NCI-H2081 (cell line): ENCODE measurements around the gene PFDN4.

Source experiments
- DNase-seq, 2 experiments: peaks; one replicate each; lab custom pipeline; 2025; lab: John Stamatoyannopoulos, UW

The PFDN4 gene

DNA sequence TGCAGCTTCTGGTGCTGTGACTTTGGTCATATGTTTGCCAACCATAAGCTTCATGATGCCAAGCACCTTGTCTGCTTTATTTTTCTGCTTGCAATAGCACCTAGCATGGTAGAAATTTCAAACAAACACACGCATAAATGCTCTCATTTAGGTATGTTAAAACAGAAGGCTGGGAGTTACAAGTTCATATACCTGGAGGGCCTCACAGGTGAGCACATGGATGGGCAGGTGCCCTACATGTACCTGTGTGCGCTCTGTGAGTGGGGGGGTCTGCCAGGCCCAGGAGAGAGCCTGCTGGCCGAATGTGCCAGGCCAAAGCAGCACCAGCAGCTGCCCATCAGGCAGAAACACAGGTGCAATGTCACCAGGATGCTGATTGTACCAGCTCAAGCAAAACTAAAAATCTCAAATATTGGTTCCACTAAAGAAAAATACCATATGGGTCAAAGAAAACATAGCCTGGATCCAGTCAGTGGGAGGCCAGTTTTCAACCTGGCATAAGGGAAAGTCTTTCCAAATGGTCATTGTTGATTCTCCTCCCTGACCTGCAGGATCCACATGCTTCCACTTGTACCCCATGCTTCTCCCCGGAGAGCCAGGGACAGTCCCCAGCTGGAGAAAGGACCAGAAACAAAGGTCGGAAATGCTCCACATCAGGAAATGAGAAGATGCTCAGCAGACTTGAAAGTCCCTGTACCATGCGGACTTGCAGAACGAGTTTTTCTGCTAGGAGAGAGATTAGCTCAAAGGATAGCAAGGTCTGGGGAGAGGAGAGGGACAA is 7.2 kb upstream of the PFDN4 start:
- no peak for DNase-seq

DNA sequence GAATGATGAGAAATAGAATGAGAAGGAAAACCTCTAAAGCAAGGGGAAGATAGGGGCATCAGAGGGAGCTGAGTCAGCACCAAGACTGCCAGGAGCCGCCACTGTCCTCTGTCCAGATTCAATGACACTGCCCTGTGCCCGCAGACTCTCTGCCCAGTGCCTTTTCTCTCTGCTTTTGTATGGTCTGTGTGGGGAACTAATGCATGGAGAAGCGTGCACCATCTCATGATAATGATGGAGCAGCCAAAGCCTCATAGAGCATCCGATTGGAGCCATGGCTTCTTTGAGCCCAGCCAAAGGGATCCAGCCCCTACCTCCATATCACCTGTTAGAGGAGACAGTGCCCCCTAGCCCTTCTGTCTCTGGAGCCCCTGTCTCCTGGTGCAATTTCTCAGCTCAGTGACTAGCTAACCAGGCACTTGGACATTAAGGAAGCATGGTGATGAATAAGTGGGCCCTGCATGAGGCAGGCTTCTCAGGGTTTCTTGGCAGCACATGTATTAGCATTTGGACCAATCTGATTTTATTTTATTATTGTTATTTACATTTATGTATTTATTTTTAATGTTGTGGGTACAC is 6.5 kb upstream of the PFDN4 start:
- no peak for DNase-seq

DNA sequence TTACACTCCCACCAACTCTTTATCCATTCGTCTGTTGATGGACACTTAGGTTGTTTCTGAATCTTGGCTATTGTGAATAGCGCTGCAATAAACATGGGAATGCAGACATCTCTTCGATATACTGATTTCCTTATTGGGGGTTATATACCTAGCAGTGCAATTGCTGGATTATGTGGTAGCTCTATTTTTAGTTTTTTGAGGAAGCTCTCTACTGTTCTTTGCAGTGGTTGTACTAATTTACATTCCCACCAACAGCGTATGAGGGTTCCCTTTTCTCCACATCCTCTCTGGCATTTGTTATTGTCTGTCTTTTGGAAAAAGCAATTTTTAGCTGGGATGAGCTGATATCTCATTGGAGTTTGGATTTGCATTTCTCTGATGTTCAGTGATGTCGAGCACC is 4.6 kb upstream of the PFDN4 start:
- no peak for DNase-seq

DNA sequence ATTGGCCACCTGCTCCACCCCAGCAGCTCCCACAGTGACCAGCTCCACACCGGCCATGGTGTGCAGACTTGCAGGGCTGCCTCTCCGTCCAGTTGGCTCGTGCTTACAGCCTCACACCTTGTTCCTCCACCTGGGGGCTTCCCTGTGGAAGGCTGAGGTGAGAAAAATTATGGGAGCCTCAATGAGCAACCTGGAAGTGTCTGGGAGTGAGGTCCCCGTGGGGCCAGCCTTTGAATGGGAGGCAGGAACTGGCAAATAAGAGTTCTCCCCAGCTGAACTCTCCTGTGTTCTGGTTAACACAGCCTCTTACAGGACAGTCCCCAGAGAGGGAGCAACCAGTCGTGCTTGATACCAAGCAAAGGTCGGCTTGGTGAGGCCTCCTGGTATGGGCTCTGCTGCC is 3.8 kb upstream of the PFDN4 start:
- no peak for DNase-seq

DNA sequence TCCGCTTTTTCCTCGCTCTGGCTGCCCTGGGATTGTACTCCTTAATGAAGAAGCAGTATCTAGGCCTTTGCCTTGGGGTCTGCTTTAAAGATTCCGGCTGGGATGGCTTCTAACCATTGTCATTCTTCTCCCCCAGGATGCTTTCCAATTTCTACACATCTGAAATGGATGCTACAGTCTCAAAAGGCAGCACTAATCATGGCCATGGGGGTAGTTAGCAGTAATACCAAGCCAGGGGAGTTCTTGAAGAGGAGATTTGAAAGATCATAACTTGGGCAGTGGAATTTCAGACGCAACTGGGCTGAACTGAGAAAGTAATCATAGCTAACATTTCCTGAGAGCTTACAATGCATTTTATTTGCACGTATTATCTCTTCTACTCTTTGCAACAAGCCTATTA is 3.4 kb upstream of the PFDN4 start:
- no peak for DNase-seq

DNA sequence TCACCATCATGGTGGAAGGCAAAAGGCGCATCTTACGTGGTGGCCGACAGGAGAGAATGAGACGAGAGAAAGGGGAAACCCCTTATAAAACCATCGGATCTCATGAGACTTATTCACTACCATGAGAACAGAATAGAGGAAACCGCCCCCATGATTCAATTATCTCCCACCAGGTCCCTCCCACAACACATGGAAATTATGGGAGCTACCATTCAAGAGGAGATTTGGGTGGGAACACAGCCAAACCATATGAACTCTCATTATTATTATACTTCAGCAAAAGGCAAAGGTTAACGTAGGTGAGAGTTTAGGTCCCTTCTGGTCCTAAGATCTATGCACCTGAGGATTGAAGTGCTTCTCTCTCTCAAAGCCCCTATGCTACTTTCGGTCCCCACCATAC is 2.4 kb upstream of the PFDN4 start:
- no peak for DNase-seq

DNA sequence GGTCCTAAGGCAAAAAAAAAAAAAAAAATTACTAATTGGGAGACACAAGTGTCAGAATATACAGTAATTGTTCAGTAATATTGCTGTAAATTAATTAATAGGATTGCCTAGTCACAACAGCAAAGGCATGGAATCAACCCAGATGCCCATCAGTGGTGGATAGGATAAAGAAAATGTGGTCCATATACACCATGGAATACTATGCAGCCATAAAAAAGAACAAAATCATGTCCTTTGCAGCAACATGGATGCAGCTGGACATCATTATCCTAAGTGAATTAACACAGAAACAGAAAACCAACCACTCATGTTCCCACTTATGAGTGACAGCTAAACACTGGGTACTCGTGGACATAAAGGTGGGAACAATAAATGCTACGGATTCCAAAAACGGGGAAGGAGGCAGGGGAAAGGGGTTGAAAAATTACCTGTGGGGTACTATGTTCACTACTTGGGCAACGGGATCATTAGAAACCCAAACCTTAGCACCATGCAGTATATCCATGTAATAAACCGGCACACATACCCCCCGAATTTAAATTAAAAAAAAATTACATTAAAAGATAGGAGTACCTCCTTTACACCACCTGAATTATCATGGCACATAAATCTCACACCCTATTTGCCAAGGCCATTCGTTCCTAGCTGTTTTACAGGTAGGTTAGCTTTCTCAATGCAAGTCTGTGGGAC is 689 bp upstream of the PFDN4 start:
- DNase-seq = no peak

DNA sequence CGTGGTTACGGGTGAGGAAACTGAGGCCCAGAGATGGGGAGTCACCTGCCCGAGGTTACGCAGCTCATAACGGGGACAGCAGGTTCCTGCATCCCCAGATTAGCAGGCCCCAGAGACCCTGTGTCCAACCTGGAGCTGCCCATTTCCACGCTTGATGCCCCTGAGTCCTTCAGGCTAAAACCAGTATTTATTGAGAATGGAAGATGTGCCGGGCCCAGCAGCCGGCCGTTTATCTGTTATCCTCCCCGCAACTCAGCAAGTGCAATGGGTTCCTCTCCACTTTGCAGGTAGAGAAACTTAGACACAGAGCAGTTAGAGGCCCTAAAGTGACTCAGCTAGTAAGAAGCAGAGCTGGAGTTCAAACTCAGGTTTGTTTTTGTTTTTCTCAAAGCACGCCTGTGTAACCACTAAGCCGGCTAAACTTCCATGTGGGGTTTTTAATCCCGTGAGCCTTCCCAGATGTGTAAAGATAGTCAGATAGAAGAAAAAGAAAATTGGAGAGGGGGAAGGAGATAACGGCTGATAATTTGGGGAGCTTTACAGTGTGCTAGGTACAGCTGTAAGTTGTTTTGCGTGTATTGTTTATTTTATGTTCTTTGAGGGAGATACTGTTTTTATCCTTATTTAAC is 775 bp downstream of the PFDN4 start:
- DNase-seq = no peak

DNA sequence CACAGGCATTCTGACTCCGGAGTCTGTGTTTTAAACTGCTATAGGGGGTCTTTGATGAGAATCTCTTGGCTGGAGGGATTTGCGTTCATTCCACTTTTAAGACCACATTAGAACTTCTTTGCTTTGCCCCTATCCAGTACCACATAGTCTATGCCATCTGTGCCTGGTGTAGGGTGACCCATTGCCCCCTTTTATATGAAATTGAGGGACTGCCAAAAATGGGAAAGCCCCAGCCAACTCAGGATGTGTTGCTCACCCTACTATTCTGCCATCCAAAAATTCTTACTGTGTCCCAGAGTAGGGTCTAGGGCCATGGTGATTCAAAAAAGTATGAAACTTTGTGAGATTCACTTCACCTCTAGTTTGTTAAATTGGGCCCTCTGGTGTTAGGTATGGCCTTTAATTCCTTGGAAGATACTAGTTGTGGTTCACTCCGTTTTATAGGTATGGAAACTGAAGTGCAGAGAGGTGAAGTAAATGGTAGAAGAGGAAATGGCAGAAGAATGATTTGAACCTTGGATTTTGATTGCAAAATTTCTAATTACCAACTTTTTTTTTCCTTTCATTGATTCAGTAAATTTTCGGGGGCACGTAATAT is 1.4 kb downstream of the PFDN4 start:
- no peak for DNase-seq

DNA sequence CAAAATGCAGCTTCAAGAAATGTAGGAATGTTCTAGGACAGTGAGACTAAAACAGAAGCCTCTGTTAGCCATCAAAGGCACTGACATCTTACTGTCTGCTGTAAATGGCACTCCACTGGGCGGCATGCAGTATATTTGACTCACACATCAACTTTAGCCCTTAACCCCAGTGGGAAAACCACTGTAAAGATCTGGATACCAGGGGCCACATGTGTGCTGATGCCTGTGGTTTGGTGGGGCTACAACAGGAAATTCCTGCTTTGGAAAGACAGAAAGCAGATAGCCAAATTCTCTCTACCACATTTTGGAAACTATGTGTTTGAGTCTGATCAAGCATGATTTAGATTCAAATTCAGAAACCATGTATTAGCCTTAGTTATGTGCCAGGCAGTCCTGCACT is 4.3 kb downstream of the PFDN4 start:
- no peak for DNase-seq

DNA sequence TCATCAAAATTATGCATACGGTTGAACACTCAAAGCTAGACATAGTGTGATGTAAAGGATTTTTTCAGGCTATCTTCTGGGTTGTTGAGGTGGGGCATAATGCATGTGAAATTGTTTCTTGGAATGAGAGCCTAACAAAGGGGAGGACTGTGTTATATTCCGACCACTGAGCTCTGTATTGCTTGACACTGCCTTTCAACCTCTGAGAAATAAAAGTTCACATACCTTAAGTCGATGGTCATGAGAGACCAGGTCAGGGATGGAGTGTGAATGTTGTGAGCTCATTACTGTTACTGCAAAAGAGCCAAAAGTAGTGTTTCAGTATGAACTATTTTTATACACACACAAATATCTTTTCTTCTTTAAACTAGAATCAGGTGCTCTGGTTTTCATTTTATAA is 5.0 kb downstream of the PFDN4 start:
- DNase-seq = no peak

DNA sequence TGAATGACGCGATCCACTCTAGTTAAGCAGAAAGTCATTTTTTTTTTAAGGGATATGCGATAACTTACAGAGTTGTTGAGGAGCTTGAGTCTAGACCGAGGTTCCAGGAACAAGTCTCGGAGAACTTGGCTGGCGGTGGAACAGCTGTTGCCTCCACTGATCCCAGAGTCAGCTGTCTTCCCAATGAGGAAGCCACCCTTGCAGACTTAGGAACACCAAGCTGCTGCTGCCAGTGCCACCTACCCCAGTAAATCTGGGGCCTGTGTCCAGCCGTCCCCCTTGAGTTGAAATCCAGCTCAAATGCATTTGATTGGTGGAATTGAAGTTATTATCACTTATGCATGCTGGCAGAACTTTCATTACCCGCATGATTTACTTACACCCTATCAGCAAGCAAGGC is 6.7 kb downstream of the PFDN4 start:
- DNase-seq = no peak

DNA sequence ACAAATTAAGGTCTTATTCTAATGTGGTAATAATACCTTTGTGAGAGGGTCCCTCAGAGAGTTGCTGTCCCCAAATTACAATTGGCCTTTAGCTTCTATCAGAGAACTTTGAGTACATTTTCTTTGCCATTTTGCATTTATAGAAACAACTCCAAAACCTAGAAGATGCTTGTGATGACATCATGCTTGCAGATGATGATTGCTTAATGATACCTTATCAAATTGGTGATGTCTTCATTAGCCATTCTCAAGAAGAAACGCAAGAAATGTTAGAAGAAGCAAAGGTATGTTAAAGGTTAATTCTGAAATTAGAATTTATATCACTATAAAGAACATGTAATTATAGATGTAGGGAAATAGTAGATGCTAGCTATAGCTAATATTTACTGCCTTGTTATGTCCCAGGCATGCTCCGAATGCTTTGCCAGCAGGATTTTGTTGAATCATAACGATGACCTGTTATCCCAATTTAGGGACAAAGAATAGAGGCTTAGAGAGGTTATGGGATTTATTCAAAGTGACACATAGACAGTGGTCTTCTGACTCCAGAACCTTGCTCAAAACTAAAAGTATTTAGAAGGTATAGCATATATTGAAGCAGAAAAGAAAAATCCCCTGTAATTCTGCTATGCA is 7.4 kb downstream of the PFDN4 start:
- DNase-seq = no peak

DNA sequence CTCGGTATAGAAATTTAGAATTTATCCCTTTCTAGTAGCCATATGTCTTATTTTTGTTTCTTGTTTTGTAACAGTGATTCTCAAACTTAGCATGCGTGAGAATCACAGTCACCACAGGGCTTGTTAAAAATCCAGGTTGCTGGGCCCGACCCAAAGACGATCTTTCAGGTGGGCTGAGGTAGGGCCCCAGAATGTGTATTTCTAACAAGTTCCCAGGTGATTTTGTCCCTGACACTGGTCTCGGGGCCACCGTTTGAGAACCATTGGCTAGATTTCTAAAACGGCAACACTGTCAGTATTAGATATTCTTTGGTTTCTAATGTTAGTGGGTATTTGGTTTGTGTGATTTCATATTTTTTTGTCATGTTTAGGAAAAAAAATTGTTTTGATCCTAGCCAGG is 9.9 kb downstream of the PFDN4 start:
- DNase-seq = no peak

DNA sequence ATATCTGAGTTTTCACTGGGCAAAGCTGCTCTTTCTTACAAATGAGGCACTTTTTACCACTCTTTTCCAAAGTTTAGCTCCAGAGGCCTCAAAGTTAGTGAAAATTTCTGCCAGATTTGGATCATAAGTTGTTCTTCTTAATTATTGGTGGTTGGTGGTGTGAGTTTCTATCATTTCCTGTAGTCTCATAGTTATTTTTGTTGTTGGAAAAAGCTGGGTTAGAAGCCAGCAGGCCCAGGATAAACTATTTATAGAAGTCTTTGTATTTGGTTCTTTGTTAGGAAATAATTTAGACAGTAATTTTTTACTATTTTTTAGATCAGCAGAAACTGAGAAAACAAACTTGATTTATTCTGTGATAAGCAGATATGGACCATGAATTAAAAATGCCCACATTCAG is 10.6 kb downstream of the PFDN4 start:
- no peak for DNase-seq

DNA sequence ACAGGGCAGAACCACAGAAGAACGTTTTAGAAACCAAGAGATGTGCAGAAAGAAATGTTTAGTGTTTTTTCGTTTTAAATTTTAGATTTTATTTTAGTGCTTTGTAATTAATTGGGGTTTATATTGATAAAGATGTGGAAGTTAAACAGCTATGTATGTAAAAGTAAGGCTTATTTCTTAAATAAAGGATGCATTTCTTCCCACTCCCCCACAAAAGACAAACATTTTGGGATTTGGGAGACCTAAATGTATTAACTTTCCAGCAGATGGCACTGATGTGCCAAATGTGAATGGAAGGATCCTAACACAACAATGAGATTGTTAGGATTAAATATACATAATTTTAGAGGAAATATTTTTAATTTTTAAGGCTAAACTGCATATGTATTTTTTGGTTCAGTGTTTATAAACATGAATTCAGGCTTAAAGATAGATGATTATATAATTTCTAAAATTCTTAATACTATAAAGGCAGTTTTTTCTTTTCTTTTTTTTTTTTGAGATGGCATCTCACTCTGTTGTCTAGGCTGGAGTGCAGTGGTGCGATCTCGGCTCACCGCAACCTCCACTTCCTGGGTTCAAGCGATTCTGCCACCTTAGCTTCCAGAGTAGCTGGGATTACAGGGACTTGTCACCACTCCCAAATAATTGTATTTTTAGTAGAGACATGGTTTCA is 12.0 kb downstream of the PFDN4 start:
- DNase-seq = peak; percentile 4 to 44

DNA sequence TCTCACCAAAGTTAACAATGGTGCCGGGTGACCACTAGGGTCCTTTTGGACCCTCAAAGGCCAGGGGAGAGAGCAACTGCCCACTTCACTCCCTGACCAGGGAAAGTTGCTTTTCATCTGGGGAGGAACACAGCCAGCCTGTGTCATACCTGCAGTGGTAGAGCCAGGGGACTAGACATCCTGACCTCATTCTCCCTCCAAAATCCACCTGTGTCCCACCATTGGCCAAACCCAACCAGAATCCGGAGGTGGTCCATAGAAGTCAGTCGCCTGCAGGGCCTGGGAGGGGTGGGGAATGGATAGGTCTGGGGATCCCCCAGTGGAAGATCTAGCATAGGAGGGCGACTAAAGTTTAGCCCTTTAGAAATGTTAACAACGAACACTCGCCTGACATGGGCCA is 12.8 kb downstream of the PFDN4 start:
- no peak for DNase-seq

DNA sequence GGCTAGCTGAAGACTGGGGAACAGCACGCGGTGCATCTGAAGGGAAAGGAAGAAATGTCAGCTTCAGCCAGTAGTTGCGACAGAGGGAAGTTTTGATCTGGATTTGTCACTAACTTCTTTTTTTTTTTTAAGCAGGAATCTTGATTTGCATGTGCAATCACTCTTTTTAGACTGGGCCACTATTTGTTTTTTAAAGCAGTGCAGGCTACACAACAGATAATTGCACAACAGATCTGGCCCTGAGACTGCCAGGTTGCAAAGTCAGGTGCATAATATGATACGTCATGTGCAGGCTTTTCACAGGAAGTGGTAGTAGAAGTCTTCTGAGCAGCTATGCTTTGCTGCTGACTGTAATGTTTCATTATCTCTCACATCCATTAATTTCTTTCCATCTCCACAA is 13.5 kb downstream of the PFDN4 start:
- peak in 1 of 2 experiments; percentile 11 for DNase-seq

DNA sequence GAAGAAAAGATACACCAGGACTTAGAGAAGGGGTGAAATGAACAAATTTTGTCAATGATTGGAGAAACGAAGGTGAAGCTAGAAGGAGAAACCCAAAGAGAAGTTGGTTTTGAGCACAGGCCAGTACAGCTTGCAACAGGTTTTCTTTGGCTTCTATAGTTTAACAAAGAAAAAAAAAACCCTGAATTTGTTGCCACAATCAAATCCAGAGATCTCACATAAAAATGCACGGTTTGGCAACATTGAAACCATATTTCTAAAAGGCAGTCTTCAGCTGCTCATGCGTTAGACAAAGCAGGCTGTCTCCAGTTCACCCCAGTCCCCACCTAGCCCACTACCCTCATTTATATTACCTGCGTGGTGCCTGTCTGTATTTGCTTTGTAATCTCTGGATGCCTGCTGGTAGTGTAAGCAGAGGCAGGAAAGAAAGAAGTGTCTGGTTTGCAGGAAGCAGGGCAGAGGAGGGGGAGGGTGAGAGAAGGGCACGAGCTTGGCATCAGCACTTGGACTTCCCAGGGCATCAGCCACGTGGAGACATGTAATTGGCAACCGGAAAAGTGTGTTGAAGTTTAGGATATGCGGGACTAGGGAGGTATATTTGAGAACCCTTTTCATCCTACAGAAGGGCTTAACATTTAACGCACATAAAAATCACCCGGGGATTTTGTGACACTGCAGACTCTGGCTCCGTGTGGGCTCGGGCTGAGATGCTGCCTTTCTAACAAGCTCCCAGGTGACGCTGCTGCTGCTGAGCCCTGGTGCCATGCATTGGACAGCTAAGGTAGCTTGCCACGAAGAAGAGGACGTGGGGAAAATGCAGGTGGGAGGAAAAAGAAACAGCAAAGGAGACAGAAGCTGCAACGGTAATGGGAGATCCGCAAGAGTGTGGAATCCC is 14.4 kb downstream of the PFDN4 start:
- peak; percentile 38 to 75 for DNase-seq

DNA sequence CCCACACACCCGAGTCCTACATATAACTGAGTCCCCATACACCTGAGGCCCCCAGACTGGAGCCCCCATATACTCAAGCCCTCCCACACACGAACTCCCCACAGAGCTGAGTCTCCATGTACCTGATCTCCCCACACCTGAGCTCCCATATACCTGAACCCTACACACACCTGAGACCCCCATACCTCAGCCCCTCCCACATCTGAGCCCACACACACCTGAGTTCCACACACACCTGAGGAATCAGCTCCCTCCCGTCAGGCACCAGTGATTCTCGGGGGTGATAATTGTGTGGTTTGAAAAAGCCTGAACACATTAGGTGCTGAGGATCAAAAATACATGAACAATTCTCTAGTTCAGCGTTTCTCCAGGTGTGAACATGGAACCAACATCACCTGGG is 15.4 kb downstream of the PFDN4 start:
- no peak for DNase-seq

DNA sequence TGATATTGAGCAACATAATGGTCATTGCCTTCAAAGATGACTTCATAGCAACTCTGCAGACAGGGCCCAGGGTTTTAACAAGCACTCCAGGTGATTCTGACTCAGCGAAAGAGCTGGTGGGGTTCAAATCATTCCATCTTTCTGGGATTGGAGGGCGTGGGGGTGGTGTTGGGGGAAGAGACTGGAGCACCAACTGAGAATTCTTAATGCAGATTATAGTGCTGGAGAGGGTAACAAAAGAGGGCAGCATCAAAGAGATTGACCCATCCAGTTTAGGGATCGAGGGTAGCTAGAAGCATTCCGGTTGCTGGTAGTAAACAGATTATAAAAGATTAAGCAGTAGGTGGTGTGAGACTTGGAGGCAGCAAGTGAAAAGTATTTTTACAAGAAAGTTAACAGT is 15.9 kb downstream of the PFDN4 start:
- no peak for DNase-seq
